HG02943 (cell line): Measurements from ENCODE around the gene ADAMTS17.

Source experiments
- ATAC-seq: cut with Tn5 transposase; IDR thresholded peaks from one replicate; pipeline ENCODE4 v1.9.1; 2021; ENCODE audit warnings: mild to moderate bottlenecking, low read depth, moderate library complexity; ENCODE audit not compliant: unreplicated experiment

ADAMTS17 gene

DNA sequence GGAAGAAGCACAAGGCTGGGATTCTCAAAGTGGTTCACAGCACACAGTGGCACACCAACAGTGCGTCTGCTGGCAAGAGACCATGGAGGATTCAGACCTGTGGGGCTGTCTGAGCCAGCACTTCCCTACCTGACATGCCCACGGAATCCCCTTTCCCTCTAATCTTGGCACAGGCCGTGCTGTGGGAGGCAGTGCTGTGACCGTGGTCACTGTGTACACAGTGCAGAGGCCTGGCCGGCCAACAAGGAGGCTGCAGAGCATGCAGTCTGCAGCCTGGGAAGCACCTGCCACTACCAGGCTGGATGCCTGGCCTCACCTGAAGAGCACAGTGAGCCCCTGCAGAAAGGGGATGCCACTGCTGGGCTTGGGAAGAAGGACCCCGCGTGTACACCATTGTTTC, 307.6 kb downstream of the ADAMTS17 start:
- ATAC-seq: no peak

DNA sequence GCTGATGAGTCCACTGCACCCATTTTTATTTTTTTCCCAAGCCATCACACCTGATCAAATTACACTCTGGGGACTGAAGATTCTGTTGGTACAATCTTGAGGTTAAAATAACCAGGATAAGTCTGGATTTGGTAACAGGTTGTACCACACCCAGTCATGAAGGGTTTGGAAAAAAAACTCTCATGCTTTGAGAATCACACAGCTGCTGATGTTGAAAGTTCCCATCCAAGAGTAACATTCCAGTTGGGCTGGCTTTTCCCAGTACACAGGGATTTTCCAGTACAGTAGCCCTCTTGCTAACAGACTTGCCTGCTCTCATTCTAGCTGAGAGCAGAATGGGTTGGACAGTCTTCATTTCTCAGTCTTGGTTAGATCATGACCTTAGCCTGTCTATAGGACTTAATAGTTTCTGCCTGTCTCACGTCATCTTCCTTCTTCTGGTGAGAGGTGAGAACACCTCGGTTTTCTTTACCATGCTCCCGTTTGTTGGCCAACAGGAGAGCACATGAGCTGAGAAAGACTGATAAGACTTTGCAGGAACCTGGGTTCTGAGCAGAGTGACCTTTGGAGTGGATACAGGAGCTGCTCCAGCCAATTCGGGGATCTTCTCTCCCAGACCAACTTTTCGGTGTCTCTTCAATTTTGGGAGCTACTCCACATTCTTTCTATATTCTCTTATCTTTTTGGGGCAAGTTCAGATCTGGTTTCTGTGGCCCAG, 308.5 kb downstream of the ADAMTS17 start:
- no peak for ATAC-seq

DNA sequence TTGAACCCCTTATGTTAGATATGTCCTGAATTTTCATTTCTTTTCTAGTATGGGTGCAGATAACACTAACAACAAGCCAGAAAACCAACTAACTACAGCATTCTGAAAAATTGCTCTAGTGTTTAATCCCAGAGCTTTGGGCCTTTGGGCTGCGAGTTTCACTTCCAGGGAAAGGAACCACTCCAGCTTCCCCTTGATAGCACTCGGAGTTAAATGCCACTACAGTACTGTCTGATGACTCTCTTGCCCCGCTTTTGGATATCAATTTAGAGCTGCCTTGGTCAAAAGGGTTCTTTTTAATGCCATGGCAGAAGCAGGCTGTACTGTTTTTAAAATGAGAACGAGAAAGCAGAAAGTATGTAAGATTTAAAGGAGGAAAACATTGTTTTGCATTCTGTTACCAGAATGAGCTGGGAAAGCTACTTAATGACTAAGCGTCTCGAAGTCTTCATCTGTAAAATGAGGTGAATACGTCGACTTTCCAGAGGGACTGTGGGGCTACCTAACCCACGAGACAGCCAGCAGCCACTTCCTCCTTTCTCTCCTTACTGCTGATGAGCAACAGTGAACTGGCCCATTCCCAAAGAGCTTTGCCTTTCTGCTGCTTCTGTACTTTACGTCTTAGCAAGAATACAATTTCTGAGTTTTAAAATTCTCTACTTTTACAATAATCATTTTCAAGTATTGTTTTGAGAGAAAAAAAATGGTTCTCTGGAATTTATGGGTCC, 309.3 kb downstream of the ADAMTS17 start:
- ATAC-seq: no peak

DNA sequence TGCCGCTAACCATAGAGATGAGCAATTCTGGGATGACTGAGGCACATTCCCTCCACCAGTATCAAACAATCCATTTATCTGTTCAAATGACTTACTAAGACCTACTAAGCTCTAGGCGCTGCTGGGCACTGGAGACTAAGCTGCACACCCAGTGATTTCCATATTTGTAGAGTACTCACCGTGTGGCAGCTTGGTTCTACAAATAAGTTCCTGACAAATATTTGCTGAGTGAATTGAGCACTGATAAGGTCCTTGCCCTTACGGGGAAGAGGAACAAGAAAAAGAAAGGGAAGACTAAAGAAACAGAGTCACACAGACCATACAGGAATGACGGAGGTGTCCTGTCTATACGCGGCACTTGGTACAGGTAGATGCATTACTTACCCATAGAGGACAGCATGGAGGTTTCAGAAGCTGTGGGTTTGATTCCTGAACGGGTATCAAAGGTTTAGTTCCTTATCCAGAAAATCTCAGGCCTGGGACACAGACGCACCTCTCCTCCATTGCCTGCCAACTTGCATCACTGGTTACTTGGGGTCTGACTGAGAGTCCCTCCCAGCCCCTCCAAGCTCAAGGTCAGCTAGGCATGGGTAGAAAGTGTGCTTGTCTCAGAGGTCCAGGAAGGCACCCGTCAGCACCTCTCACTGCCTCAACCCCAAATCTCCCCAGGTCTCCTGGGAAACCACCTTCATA, 310.0 kb downstream of the ADAMTS17 start:
- no peak for ATAC-seq

DNA sequence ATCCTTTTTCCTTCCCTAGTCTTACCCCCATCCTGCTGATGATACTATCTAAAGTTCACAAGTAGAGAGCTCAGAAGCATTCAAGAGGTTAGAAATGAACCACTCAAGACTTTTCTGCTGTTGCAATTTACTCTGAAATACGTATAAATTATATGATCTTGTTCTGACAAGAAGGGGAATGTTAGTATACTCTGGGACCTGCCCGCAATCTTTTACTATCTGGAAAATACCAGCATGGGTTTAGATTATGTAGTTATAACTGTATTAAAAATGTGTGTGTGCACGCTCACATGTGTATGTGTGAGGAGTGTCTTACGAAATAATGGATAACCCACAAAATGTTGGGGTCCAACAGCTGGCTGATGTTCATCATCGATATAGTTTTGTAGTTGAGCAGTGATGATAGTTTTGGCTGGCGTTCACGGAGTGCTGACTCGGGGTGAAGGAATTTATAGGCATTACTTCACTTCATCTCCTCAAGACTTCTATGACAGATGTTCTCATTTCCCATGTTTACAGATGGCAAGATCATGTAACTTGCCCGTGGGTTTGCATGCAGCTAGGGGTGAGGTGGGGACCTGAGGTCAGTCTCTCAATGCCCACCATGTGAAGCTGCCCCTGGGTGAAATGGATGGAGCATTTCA, 311.1 kb downstream of the ADAMTS17 start:
- no peak for ATAC-seq

DNA sequence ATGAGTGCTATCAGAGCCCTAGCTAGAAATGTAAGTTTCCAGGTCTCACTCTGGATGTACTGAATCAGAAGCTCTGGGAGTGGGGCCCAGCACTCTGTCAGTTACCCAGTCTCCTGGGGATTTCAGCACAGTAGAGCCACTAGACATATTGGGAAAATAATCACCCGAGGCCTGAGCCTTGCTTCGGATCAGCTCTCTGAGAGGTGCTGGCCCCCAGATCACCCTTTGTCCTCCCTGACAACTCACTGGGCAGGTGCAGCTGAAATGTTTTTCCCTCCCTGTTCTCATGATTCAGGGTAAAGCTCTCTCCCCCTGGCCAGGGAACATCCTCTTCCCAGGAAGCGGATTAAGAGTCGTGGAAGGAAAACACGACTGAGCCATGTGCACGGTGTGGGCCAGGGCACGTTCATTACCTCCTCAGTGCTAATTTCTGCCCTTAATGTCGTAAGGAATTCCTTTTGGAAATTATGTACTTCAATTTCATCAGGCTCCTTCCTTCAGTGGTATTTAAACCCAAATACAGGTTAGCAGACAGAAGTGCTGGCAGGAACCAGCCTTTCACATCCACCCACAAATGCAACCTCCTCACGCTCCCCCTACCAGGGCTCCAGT, 311.8 kb downstream of the ADAMTS17 start:
- no peak for ATAC-seq

DNA sequence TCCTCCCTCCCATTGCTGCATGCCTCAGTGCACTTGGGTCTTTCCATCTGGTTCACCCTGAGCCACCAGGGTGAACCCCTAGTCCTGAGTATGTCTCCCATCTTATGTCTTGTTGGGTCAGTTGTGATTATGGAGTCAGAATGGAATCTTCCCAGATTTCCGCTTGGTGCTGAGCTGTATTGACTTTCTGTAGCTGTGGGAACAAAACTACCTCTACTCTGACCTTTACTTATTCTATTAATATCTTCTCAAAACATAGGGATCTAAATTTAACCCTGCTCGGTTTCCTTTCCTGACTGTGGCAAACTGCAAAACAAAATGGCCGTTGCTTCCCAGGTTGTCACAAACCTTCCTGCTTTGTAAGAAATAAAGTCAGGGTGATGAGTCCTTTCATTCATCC, 312.7 kb downstream of the ADAMTS17 start:
- ATAC-seq: no peak

DNA sequence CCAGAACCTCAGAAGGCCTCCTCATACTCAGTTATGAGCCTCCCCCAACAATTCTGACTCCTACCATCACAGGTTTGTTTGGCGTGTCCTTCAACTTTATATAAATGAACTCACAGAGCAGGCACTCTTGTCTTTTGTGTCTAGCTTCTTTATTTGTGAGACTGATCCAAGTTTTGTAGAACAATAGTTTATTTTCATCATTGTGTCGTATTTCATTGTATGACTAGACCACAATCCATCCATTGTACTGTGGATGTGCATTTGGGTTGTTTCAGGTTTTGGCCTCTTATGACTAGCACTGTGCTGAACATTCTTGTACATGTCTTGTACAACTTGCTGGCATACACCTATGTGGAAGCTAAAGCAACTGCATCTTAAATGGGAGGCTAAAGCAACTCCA, 315.7 kb downstream of the ADAMTS17 start:
- no peak for ATAC-seq

DNA sequence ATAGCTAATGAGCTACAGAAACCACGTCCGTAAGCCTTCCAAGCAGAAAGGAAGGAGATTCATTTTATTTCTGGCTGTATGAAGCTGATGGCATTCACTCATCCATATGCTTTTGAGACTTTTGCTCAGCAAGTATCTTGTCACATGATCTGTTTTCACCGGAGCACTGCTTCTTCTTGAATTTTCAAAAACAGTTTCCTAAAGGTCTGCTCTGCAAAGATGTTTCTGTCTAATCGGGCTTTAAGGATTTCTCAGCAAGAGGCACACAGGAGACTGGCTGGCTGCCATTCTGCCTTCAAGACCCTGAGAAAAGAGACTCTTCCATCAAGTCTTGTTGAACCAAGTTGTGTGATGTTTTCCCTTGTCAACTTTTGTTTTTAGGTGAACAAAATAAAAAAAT, 319.0 kb downstream of the ADAMTS17 start:
- ATAC-seq: no peak

DNA sequence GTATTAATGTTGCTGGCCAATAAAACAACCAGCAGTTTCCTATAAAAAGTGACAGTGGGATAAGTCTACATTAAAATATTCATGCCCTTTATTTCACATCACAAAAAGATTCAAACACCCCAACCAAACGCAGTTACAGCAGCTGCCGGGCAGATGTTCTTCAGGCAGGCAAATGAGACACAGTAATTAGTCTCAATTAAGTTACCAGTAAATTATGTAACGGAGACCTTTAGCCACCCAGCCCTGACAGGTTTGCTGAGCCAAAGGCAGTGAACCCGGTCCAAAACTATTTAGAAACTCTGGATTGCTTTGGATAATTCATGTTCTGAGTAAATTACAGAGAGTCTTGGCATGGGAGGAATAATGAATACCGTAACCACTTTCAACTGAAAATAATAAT, 319.4 kb downstream of the ADAMTS17 start:
- no peak for ATAC-seq

DNA sequence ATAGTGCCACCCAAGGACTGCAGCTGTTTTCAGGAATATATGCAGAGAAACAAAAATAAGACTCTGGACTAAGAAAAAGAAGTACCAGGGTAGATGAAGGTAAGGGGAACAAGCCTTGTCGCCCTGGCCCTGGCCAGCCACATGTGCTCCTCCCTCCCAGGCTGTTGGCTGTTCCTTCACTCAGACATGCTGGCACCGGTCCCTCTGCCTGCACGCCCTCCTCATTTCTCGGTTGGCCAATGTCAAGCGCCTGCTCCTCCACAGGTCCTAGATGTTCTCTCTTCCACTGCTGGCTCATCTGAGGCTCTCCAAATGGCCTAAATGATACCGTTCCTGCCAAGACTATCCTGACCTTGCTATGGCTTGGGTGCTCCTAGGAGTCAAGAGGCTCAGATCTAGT, 320.1 kb downstream of the ADAMTS17 start:
- ATAC-seq: no peak

DNA sequence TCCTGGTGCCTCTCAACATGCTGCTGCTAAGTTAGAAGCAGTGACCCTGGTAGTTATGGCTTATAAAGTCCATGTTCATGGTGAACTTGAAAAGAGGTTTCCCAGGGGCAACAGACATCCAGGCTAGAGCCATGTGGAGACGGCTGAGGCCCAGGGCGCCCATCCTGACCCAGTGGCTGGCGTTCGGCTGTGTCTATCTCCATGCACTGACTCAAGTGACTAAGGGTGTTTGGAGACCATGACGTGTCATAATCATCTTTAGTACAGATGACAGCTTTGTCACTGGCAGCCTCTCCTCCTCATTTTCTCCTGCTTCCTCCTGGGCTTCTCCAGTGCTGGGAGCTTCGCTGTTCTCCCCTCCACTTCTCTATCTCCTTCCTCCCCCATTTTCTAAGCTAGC, 321.2 kb downstream of the ADAMTS17 start:
- no peak for ATAC-seq

DNA sequence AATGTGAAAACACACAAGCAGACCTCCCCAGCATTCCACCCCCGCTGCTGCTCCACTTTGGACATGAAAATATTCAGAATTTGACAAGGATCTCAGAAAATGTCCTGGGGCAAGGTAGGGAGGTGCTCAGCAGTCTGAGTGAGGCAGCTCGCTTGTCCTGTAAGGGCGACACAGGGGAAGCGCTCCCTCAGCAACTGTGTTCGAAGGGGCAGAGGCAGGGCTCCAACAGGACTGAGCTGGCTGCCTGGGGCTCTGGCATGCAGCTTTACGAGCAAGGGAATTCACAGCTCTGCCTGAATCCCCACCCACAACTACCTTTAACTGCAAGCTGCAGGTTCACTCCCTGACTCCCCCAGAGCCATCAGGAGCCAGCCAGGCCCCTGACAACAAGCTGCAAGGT, 321.6 kb downstream of the ADAMTS17 start:
- no peak for ATAC-seq

DNA sequence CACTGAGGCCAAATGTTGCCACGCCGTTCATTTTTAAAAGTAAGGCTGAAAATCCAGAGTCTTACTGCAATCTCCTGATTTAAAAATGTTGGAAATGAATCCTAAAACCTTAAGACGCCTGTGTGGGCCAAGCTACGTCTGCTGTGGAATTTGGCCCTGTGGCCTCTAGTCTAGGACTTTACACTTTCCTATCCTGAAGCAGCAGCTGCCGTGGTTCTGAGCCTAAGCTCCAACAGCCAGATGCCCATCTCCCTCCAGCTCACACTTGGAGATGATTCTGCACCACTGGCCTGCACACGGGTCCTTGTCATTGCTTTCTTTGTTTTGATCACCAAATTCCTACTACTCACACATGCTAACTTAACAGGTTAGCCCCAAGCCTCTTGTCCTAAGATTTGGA, 322.2 kb downstream of the ADAMTS17 start:
- ATAC-seq: no peak

DNA sequence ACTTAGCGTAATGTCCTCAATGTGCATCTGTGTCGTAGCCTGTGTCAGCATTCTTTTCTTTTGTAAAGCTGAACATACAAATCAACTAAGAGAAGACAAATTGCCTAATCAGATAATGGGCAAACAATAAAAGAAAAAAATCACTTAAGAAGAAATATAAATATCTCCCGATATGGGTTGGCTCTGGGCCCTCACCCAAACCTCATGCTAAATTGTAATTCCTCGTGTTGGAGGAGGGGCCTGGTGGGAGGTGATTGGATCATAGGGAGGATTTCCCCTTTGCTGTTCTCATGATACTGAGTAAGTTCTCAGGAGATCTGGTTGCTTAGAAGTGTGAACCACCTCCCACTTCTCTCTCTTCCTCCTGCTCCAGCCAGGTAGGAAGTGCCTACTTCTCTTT, 323.6 kb downstream of the ADAMTS17 start:
- ATAC-seq: no peak

DNA sequence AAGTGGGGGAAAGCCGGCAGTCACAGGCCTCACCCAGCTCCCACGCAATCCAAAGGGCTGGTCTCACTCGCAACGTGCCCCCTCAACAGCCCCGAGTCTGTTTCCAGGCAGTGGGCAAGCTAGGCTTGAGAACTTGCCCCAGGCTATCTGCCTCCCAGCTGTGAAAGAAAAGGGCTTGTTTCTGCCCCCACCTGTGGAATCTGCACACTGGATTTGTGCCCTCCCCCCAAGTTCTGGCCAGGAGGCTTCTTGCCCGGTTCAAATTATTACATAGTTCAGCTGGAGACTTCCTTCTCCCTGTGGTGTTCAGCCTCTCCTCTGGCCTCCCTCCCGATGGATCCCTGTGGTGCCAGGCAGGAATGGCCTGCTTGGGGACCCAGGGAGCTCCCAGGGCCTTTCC, 324.6 kb downstream of the ADAMTS17 start:
- ATAC-seq: no peak

DNA sequence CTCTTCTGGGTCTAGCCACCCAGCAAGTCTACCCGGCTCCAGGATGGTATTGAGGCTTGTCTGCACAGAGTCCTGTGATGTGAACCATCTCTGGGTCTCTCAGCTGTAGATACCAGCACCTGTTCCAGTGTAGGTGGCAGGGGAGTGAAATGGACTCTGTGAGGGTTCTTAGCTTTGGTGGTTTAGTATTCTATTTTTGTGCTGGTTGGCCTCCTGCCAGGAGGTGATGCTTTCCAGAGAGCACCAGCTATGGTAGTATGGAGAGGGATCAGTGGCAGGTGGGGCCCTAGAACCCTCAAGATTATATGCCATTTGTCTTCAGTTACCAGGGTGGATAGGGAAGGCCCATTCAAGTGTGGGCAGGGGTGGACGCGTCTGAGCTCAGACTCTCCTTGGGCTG, 325.1 kb downstream of the ADAMTS17 start:
- ATAC-seq: no peak

DNA sequence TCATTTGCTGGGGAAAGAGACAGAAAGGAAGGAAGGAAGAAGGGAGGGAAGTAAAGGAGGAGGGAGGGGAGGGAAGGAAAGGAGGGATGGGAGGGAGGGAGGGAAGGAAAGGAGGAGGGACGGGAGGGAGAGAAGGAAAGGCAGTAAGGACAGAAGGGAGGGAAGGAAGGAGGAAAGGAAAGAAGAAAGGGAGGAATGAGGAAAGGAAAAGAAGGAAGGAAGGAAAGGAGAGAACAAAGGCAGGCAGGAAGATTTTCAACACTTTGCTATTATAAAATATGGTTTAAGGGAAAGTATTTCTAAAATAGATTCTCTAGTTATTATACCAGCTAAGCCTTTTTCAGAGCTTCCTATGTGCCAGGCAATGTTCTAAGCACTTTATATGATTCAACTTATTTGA, 330.5 kb downstream of the ADAMTS17 start:
- ATAC-seq: no peak

DNA sequence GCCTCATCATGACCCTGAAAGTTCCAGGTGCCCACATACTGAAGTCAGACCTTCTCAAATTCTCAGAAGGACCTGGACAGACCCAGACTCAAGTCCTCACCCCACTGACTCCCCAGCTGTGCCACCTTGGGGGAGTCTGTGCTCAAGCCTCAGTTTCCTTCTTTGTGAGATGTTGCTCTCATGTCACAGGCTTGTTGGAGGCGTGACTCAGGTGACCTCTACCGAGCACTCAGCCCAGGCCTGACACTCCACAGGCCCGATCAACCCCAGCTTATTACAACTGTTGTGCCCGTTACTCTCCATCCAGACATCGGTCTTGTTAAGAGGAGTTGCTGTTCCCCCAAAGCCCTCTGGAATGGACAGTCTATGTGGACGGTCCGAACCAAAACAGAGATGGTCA, 332.4 kb downstream of the ADAMTS17 start:
- no peak for ATAC-seq

DNA sequence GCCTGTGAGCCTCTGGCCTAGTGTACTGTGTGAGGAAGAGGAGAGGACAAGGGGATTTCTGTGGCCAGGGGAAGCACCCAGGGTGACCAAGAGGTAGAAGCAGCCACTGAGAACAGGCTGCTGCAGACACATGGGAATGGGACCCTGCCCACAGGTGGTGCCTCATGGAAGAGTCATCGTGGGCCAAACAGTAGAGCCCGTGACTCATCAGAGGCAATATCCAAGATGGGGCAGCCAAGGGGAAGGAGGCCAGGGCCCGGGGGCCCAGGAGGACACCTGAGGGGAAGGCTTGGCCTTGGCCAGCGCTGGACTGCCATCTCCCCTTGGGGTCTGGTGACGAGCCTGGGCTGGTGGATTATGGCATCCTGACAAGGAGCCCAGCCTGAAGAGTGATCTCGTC, 333.5 kb downstream of the ADAMTS17 start:
- no peak for ATAC-seq

DNA sequence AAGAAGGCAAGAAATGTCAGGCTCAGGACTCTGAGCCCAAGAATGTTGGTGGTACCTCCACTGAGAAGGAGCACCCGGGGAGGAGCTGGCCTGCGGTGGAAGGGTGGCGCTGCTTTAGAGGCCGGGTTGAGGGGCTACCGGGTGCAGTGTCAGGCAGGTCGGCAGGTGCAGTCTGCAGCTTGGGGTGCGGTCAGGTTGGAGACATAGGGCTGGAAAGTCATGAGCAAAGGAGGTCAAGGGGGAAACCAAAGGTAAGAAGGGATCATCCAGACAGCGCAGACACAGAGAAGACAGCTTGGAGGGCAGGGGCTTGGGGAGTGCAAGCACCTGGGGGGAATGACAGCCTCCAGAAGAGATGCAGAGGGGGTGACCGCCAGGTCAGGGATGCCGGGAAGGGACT, 334.2 kb downstream of the ADAMTS17 start:
- ATAC-seq: no peak
